ENCODE results near the gene SDK1.

GRCh38 chr7:4172883-4173282 is 871.8 kb downstream of the SDK1 start:
- TF ChIP-seq CTCF (IDR thresholded peaks at IDR 0.05) (no peak), POLR2AphosphoS5 (IDR thresholded peaks at IDR 0.05) (no peak)
